Keratinocyte (primary cell): ENCODE measurements around the gene COX5A.

Experiments
- CTCF ChIP-seq, 3 experiments: IDR thresholded peaks in 1 of 3; conservative IDR thresholded peaks in 1 of 3; optimal IDR thresholded peaks in 1 of 3; 2 replicates in 2 of 3; 3 replicates in 1 of 3; pipeline versions ENCODE3 to v1.5.1; 2011; ENCODE audit warnings: low read length in 3 of 3, mild to moderate bottlenecking in 3 of 3, moderate library complexity in 2 of 3, control low read depth in 1 of 3, inconsistent platforms in 1 of 3; ENCODE audit not compliant: insufficient read depth in 2 of 3; ENCODE audit errors: extremely low read depth in 1 of 3
- EZH2 ChIP-seq: IDR thresholded peaks from one replicate; pipeline ENCODE4 v1.6.1; 2012; ENCODE audit warnings: inconsistent platforms, mild to moderate bottlenecking, low read length, moderate library complexity

- TF ChIP-seq CTCF (optimal IDR thresholded peaks at IDR 0.05 in 1 of 3, IDR thresholded peaks at IDR 0.05 in 1 of 3, conservative IDR thresholded peaks at IDR 0.05 in 1 of 3; ENCODE audit: extremely low read depth in 1 of 3, insufficient read depth in 2 of 3, low read length in 3 of 3) (peak; percentile 21 to 64 (median 53)), EZH2 (no peak)
Observed at GRCh38 chr15:74955796-74956647, 18.1 kb upstream of the COX5A start.
